Vagina (tissue), 2 donors: ENCODE results near the gene ARMH3.

Source experiments
- CTCF ChIP-seq, 3 experiments: fragments of 450-650 bp in 2 of 3; fragments of 200-600 bp in 1 of 3; sonication (generic) in 1 of 3; IDR thresholded peaks; one replicate each; pipeline ENCODE4 v1.5.1; 2017 to 2019; ENCODE audit warnings: antibody characterized with exemption in 3 of 3, mild to moderate bottlenecking in 2 of 3, moderate library complexity in 2 of 3
- POLR2A ChIP-seq, 2 donors: fragments of 450-650 bp; IDR thresholded peaks; one replicate each; pipeline ENCODE4 v1.6.1; 2017; ENCODE audit warnings: antibody characterized with exemption in 2 of 2, mild to moderate bottlenecking in 2 of 2, moderate library complexity in 2 of 2
- POLR2AphosphoS5 ChIP-seq, 2 donors: sonication (generic); formaldehyde crosslinking; IDR thresholded peaks; one replicate each; pipeline ENCODE4 v1.9.0; 2017; ENCODE audit warnings: antibody characterized with exemption in 2 of 2, mild to moderate bottlenecking in 2 of 2, low read depth in 1 of 2; ENCODE audit not compliant: insufficient read depth in 1 of 2

GRCh38 chr10:101816913-101817336, 239.0 kb downstream of the ARMH3 start:
- no peak for TF ChIP-seq CTCF (IDR thresholded peaks at IDR 0.05)
- TF ChIP-seq POLR2A (IDR thresholded peaks at IDR 0.05) = no peak
- TF ChIP-seq POLR2AphosphoS5 (IDR thresholded peaks at IDR 0.05; ENCODE audit: insufficient read depth in 1 of 2, low read depth in 1 of 2) = no peak
